GM21529 (cell line): ENCODE results near the gene CCKAR.

Source experiments
- ATAC-seq: cut with Tn5 transposase; IDR thresholded peaks from one replicate; pipeline ENCODE4 v1.9.1; 2021; ENCODE audit not compliant: unreplicated experiment

The CCKAR gene

GRCh38 chr4:26491449-26492170 lies 1.3 kb upstream of the CCKAR start:
- ATAC-seq = no peak

DNA sequence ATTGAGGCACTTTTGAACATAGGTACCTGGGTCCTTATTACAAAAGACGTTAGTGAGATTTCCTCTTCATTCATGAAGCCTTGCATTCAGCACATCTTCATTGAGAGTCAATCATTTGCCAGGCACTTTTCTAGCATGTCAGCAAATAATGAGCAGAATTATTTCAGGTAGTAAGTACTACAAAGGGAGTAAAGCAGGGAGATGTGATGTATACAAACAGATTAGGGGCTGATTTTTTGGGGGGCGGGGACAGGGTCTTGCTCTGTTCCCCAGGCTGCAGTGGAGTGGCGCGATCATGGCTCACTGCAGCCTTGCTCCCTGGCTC lies 638 bp upstream of the CCKAR start:
- ATAC-seq = no peak

GRCh38 chr4:26489101-26489985 lies 941 bp downstream of the CCKAR start:
- ATAC-seq = no peak

- ATAC-seq = no peak
These were observed 4.6 kb downstream of the CCKAR start for GRCh38 chr4:26485684-26486083.

- no peak for ATAC-seq
These were observed 5.8 kb downstream of the CCKAR start for GRCh38 chr4:26484516-26484915.

DNA sequence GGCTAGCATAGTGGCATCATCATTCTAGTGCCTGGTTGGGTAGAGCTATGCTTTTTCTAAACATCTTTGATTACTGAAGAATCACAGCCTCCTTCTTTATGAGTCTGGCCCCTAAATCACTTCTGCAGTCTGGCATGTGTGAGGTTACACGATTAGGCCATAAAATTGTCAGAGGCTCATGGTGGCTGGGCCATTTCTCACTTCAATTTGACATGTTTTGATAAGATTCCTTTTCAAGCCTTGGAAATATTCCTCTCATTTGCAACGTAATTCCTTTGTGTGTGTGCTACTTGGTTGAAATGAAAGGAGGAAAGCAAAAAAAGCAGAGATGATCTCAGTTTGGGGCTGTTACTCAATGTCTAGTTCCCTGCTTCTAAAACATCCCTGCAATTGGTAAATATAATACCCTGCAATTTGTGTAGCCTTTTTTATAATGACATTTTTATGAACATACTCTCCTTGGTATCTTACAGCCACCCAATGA lies 6.2 kb downstream of the CCKAR start:
- no peak for ATAC-seq

GRCh38 chr4:26482508-26483462 lies 7.5 kb downstream of the CCKAR start:
- ATAC-seq = no peak

- ATAC-seq = no peak
These were observed 12.0 kb downstream of the CCKAR start for GRCh38 chr4:26478330-26478729.

DNA sequence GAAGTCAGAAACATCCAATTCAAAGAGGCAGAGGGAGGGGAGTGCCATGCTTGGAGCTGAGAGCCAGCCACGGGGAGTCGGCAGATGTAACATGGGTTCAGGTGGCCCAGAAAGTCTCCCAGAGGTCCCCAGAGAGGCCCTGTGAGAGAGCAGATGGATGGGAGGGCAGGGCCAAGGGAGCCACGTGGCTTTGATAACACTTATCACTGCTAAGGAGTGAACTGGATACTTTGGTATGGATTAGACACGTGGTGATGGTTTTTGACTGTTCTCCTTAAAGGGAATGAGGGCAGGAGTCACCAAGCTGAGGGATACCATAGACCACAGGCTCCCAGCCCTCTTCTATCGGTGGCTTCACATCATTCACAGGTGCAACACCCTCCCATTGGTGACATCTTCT lies 13.7 kb downstream of the CCKAR start:
- no peak for ATAC-seq

GRCh38 chr4:26475716-26476115 lies 14.6 kb downstream of the CCKAR start:
- ATAC-seq = no peak

DNA sequence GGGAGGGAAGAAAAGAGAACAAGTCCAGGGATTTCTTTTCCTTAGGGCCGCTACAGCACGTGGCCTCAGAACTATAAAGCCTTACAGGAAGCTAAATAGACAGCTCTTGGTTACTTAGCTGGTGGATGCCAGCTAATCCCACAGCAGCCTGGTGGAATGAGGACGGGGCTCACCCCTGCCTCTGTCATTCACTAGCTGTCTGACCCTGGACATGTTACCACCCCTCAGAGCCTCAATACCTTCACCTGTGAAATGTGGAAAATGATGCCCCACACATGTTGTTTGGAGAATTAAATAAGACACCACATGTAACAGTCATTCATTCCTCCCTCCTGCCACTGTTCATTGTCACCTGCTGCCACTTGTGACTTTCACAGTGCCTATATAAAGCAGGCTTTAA lies 15.7 kb downstream of the CCKAR start:
- no peak for ATAC-seq

GRCh38 chr4:26473893-26474292 lies 16.4 kb downstream of the CCKAR start:
- ATAC-seq = no peak

- ATAC-seq = no peak
These were observed 18.4 kb downstream of the CCKAR start for GRCh38 chr4:26471890-26472289.

GRCh38 chr4:26468977-26469376 lies 21.3 kb downstream of the CCKAR start:
- ATAC-seq = no peak

DNA sequence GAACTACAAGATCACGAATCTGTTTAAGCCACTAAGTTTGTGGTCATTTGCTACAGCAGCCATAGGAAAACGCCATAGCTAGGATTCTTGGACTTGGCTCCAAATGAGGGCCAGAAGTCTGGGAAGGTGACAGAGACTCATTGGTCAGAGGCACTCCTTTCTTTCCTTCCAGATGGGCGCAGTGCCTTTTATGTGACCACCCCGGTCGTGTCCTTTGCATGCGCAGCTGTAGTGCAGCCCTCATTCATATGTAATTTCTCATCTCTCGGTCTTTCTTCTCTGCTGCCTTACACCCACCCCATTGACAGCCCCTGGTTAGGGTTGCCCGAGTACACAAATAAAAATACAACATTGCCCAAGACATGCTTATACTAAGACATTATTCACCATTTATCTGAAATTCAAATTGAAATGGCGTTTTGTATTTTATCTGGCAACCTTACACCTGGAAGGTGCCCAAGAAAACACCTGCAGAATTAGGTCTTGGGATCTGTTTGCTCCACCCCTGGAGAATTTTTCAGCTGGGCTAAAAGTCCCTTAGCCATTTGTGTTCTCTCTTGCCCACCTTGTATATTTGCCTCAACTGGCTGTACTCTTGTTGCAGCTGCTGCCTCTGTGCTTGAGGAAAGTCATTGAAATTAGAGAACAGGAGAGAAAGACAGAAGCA lies 21.9 kb downstream of the CCKAR start:
- no peak for ATAC-seq

GRCh38 chr4:26467724-26468123 lies 22.6 kb downstream of the CCKAR start:
- no peak for ATAC-seq

- ATAC-seq = no peak
These were observed 23.6 kb downstream of the CCKAR start for GRCh38 chr4:26466578-26467270.

DNA sequence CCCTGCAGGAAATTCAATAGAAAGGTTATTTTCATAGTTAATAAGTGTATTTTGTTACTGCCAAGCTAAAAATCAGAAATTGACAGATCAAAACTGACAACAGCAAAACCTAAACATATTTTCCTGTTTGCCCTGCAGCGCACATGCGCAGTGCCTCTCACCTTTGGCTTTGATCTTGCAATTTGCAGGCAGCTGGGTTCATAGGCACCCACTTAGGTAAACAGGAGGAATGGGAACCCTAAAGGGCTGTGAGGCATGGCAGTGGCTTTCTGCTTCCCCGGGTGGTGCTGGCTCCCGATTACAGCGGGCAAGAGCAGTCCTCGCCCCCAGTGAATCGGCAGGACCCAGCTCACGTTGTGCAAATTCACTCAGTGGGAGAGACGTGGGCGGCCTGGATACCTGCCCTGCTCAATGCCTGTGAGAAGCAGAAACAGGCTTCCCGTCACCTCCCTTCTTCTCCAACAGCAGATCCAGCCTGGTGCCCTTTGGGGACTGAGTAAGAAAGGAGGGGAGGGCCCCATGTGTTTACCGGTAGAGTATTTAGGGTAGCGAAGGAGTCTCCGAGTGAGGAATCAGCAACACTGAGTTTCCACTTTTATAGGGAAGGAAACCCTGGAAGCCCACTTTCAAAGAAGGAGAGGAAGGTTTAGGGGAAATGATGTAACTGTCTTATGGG lies 25.7 kb downstream of the CCKAR start:
- no peak for ATAC-seq

- ATAC-seq = no peak
These were observed 26.9 kb downstream of the CCKAR start for GRCh38 chr4:26463386-26463785.

GRCh38 chr4:26462874-26463273 lies 27.4 kb downstream of the CCKAR start:
- ATAC-seq = no peak
